Left lung (tissue), 10 donors: ENCODE measurements around the gene SLC9A1. TPM values are rescaled to one million over a fixed set of nuclear protein-coding genes. Genes with fewer than 3 reads are reported as not detected.

Experiments
- ATAC-seq: fragments of 200-7000 bp; cut with Tn5 transposase; one replicate; pipeline ENCODE4 v1.9.1; 2020; ENCODE audit warnings: moderate library complexity
- DNase-seq, 4 donors: peaks; one replicate each; pipeline ENCODE4 v3.0.0-alpha.2; 2013 to 2020
- H3K27ac ChIP-seq, 2 donors: fragments of 200-600 bp; sonication (generic) in 1 of 2; one replicate each; pipeline versions ENCODE4 v1.5.0 to v1.8.0; 2020 to 2021
- H3K27me3 ChIP-seq, 2 donors: fragments of 200-600 bp; sonication (generic) in 1 of 2; one replicate each; pipeline versions ENCODE4 v1.5.0 to v1.8.0; 2020 to 2021
- H3K36me3 ChIP-seq, 2 donors: fragments of 200-600 bp; sonication (generic) in 1 of 2; one replicate each; pipeline versions ENCODE4 v1.5.0 to v1.8.0; 2020 to 2021
- H3K4me1 ChIP-seq, 2 donors: fragments of 200-600 bp; one replicate each; pipeline ENCODE4 v1.8.0; 2021
- H3K4me3 ChIP-seq, 2 donors: fragments of 200-600 bp; sonication (generic) in 1 of 2; one replicate each; pipeline versions ENCODE4 v1.5.0 to v1.8.0; 2020 to 2021; ENCODE audit warnings: mild to moderate bottlenecking in 1 of 2
- H3K9me3 ChIP-seq, 2 donors: fragments of 200-600 bp; sonication (generic) in 1 of 2; one replicate each; pipeline versions ENCODE4 v1.5.0 to v1.8.0; 2020 to 2021
- CTCF ChIP-seq, 2 donors: fragments of 200-600 bp; sonication (generic) in 1 of 2; IDR thresholded peaks; one replicate each; pipeline versions ENCODE4 v1.5.0 to v1.8.0; 2021; ENCODE audit warnings: antibody characterized with exemption in 2 of 2
- intact Hi-C, 2 donors: fragments of 100-400 bp; cut with DNase I; formaldehyde crosslinking; loops; one replicate each; pipeline versions ENCODE4 v1.11.2 to v1.14.2; 2022
- polyA plus RNA-seq, 6 donors: library from polyadenylated mRNA; unstranded; fragments of 120-200 nt; gene quantifications; one replicate each; pipeline ENCODE4 v1.2.1, GENCODE V29; 2013; ENCODE audit not compliant: insufficient read length in 6 of 6
- total RNA-seq, 2 donors: library from RNA; stranded (reverse); fragmentation: NEBNext Ultra II Directional; extraction: Animal tissue kit (Norgen Biotek cat#: 25700); gene quantifications; one replicate each; pipeline ENCODE4 v1.2.1, GENCODE V29; 2021
- donor health status: DM: no; HTN: yes; CAD: no.
- donor health status: DM: no; HTN: no; CAD: no.

SLC9A1 gene
- total and polyA plus RNA-seq, 8 donors, result 16.0 to 63.8 (median 20.4) TPM

- H3K4me1 ChIP-seq, result peaks cover 18 to 88% of the 10 kb centered on the region in 2 donors
- no peak for TF ChIP-seq CTCF (IDR thresholded peaks at IDR 0.05)
- intact Hi-C loops, result no loop called here
- H3K27me3 ChIP-seq, result no peaks in the 10 kb centered on the region
- H3K4me3 ChIP-seq, result no peak overlapping the region
- H3K36me3 ChIP-seq, result no peaks in the 10 kb centered on the region
- ATAC-seq (no peak), DNase-seq (no peak)
- H3K9me3 ChIP-seq, result no peaks in the 10 kb centered on the region
- H3K27ac ChIP-seq, result peak overlapping the region in 1 of 2 donors; percentile 93
These were observed 16.6 kb downstream of the SLC9A1 start for GRCh38 chr1:27138368-27138767.

GRCh38 chr1:27137544-27138075 is 17.3 kb downstream of the SLC9A1 start:
- H3K9me3 ChIP-seq, result no peaks in the 10 kb centered on the region
- H3K4me3 ChIP-seq, result no peak overlapping the region
- peak overlapping the region; percentile 81 to 93 for H3K27ac ChIP-seq
- ATAC-seq (peak; percentile 63), DNase-seq (peak in 3 of 4 donors; percentile 35 to 88 (median 87))
- peaks cover 18 to 87% of the 10 kb centered on the region in 2 donors for H3K4me1 ChIP-seq
- H3K27me3 ChIP-seq, result no peaks in the 10 kb centered on the region
- intact Hi-C loops, result no loop called here
- no peak for TF ChIP-seq CTCF (IDR thresholded peaks at IDR 0.05)
- H3K36me3 ChIP-seq, result no peaks in the 10 kb centered on the region

DNA sequence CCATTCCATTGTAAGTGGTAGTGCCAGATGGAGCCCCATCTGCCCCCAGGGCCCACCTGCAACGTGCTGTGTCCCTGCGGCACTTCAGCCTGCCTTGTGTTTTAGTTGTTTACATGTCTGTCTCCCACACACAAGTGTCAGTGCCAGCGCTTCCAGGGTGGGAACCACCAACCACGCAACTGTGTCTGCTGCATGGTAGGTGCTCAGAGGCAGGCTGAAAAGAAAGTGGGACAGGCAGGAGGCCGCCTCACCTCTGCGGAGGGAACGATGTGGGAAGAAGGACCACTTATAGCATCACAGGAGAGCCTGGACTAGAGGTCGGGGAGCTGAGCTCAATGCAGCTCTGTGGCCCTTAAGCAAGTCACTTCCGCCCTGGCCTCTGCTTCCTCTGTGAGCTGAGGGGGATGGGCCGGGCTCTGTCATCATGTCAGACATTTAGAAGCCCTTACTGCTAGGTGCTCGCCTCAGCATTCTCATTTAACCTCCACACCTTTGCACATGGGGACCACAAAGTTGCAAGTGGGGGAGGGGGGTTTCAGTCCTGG is 17.9 kb downstream of the SLC9A1 start:
- DNase-seq (peak in 3 of 4 donors; percentile 24 to 92 (median 84)), ATAC-seq (peak; percentile 47)
- Histone ChIP-seq H3K27ac (peak overlapping the region; percentile 81 to 93), H3K9me3 (no peaks in the 10 kb centered on the region), H3K4me3 (no peak overlapping the region), H3K27me3 (no peaks in the 10 kb centered on the region), H3K36me3 (no peaks in the 10 kb centered on the region), H3K4me1 (peaks cover 15 to 87% of the 10 kb centered on the region in 2 donors)
- TF ChIP-seq CTCF (IDR thresholded peaks at IDR 0.05), result no peak
- intact Hi-C loops, result no loop called here

DNA sequence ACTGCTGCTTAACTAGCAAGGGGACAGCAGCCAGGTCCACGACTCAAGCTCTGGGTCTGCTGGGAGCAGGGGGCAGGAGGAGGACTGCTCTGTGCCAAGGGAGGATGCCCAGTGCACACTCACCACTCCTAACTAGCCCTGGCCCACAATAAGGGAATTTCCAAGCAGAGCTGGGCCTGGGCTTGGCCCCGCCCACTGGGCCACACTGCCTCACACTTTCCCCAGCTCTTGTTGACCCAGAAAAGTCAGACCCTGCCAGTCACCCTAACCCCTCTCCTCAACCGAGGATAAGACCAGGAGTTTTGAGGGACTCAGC is 18.7 kb downstream of the SLC9A1 start:
- intact Hi-C loops, result no loop called here
- peak overlapping the region; percentile 81 to 93 for H3K27ac ChIP-seq
- no peak overlapping the region for H3K4me3 ChIP-seq
- no peak for TF ChIP-seq CTCF (IDR thresholded peaks at IDR 0.05)
- DNase-seq (peak in 2 of 4 donors; percentile 47 to 86), ATAC-seq (peak; percentile 34)
- peaks cover 15 to 80% of the 10 kb centered on the region in 2 donors for H3K4me1 ChIP-seq
- H3K36me3 ChIP-seq, result no peaks in the 10 kb centered on the region
- no peaks in the 10 kb centered on the region for H3K27me3 ChIP-seq
- H3K9me3 ChIP-seq, result no peaks in the 10 kb centered on the region

- Histone ChIP-seq H3K27me3 (no peaks in the 10 kb centered on the region), H3K9me3 (no peaks in the 10 kb centered on the region), H3K4me1 (peaks cover 15 to 80% of the 10 kb centered on the region in 2 donors), H3K36me3 (no peaks in the 10 kb centered on the region), H3K4me3 (no peak overlapping the region), H3K27ac (peak overlapping the region; percentile 81 to 93)
- no peak for ATAC-seq
- TF ChIP-seq CTCF (IDR thresholded peaks at IDR 0.05), result no peak
- intact Hi-C loops, result no loop called here
- no peak for DNase-seq
These were observed 19.2 kb downstream of the SLC9A1 start for GRCh38 chr1:27135541-27136235.
